Measurements from ENCODE around the gene PRKN. TPM values are rescaled to one million over a fixed set of nuclear protein-coding genes. Genes with fewer than 3 reads are reported as not detected.

PRKN gene
- total and polyA plus RNA-seq, 2 experiments from 2014 or later: 2.3 to 3.9 TPM

- Histone ChIP-seq H3K4me1 (ENCODE audit: insufficient read depth) (no peaks in the 10 kb centered on the region), H3K4me3 (no peak overlapping the region), H3K79me2 (no peaks in the 10 kb centered on the region), H3K4me2 (no peak overlapping the region), H4K20me1 (ENCODE audit: insufficient read depth, poor library complexity, severe bottlenecking) (no peaks in the 10 kb centered on the region), H3K27ac (no peak overlapping the region), H2AFZ (no peak overlapping the region), H3K9me2 (replicated peaks; ENCODE audit: insufficient read depth) (no peaks in the 10 kb centered on the region), H3K9me3 (ENCODE audit: low read depth) (no peaks in the 10 kb centered on the region), H3K36me3 (replicated peaks; ENCODE audit: insufficient read depth, low read depth) (no peaks in the 10 kb centered on the region), H3K27me3 (no peaks in the 10 kb centered on the region)
- 92% methylated on average over 1 of the region's 1 CpG for WGBS (ENCODE audit: low lambda C conversion rate, missing lambda C conversion rate)
- TF ChIP-seq EZH2 (IDR thresholded peaks at IDR 0.05; ENCODE audit: borderline replicate concordance): no peak
- no peak for DNase-seq (ENCODE audit: low spot score)
Measured at GRCh38 chr6:162261598-162261997, 466.0 kb downstream of the PRKN start.

GRCh38 chr6:162260027-162260426, 467.5 kb downstream of the PRKN start:
- H4K20me1 ChIP-seq (ENCODE audit: insufficient read depth, poor library complexity, severe bottlenecking): no peaks in the 10 kb centered on the region
- no peaks in the 10 kb centered on the region for H3K4me1 ChIP-seq (ENCODE audit: insufficient read depth)
- H3K4me3 ChIP-seq: no peak overlapping the region
- no peak overlapping the region for H3K4me2 ChIP-seq
- H3K9me2 ChIP-seq (replicated peaks; ENCODE audit: insufficient read depth): no peaks in the 10 kb centered on the region
- H3K9me3 ChIP-seq (ENCODE audit: low read depth): no peaks in the 10 kb centered on the region
- no peak for DNase-seq (ENCODE audit: low spot score)
- WGBS (ENCODE audit: low lambda C conversion rate, missing lambda C conversion rate): 93% methylated on average over 1 of the region's 1 CpG
- no peak overlapping the region for H2AFZ ChIP-seq
- no peaks in the 10 kb centered on the region for H3K36me3 ChIP-seq (replicated peaks; ENCODE audit: insufficient read depth, low read depth)
- no peaks in the 10 kb centered on the region for H3K79me2 ChIP-seq
- no peak overlapping the region for H3K27ac ChIP-seq
- TF ChIP-seq EZH2 (IDR thresholded peaks at IDR 0.05; ENCODE audit: borderline replicate concordance) (no peak), CTCF (IDR thresholded peaks at IDR 0.05; ENCODE audit: poor library complexity) (no peak), EZH2phosphoT487 (IDR thresholded peaks at IDR 0.05; ENCODE audit: low read depth, severe bottlenecking, unreplicated experiment) (no peak)
- H3K27me3 ChIP-seq: no peaks in the 10 kb centered on the region

- Histone ChIP-seq H3K4me2 (no peak overlapping the region), H3K36me3 (replicated peaks; ENCODE audit: insufficient read depth, low read depth) (no peaks in the 10 kb centered on the region), H3K79me2 (no peaks in the 10 kb centered on the region), H4K20me1 (ENCODE audit: insufficient read depth, poor library complexity, severe bottlenecking) (no peaks in the 10 kb centered on the region), H3K9me2 (replicated peaks; ENCODE audit: insufficient read depth) (no peaks in the 10 kb centered on the region), H3K9me3 (ENCODE audit: low read depth) (no peaks in the 10 kb centered on the region), H3K4me1 (ENCODE audit: insufficient read depth) (no peaks in the 10 kb centered on the region), H3K27me3 (no peaks in the 10 kb centered on the region), H2AFZ (no peak overlapping the region), H3K27ac (no peak overlapping the region), H3K4me3 (no peak overlapping the region)
- TF ChIP-seq CTCF (IDR thresholded peaks at IDR 0.05; ENCODE audit: poor library complexity) (no peak), EZH2phosphoT487 (IDR thresholded peaks at IDR 0.05; ENCODE audit: low read depth, severe bottlenecking, unreplicated experiment) (no peak), EZH2 (IDR thresholded peaks at IDR 0.05; ENCODE audit: borderline replicate concordance) (no peak)
- no peak for DNase-seq (ENCODE audit: low spot score)
- 85% methylated on average over 7 of the region's 7 CpGs for WGBS (ENCODE audit: low lambda C conversion rate, missing lambda C conversion rate)
Measured at GRCh38 chr6:162258647-162259046, 468.9 kb downstream of the PRKN start.

GRCh38 chr6:162256361-162256760, 471.2 kb downstream of the PRKN start:
- no peaks in the 10 kb centered on the region for H3K9me3 ChIP-seq (ENCODE audit: low read depth)
- no peaks in the 10 kb centered on the region for H3K9me2 ChIP-seq (replicated peaks; ENCODE audit: insufficient read depth)
- no peak overlapping the region for H3K4me2 ChIP-seq
- no peaks in the 10 kb centered on the region for H3K79me2 ChIP-seq
- TF ChIP-seq CTCF (IDR thresholded peaks at IDR 0.05; ENCODE audit: poor library complexity): no peak
- TF ChIP-seq EZH2 (IDR thresholded peaks at IDR 0.05; ENCODE audit: borderline replicate concordance): no peak
- no peak for TF ChIP-seq EZH2phosphoT487 (IDR thresholded peaks at IDR 0.05; ENCODE audit: low read depth, severe bottlenecking, unreplicated experiment)
- WGBS (ENCODE audit: low lambda C conversion rate, missing lambda C conversion rate): 89% methylated on average over 3 of the region's 3 CpGs
- no peak for DNase-seq (ENCODE audit: low spot score)
- no peak overlapping the region for H2AFZ ChIP-seq
- H3K4me1 ChIP-seq (ENCODE audit: insufficient read depth): no peaks in the 10 kb centered on the region
- no peak overlapping the region for H3K4me3 ChIP-seq
- no peaks in the 10 kb centered on the region for H3K36me3 ChIP-seq (replicated peaks; ENCODE audit: insufficient read depth, low read depth)
- H4K20me1 ChIP-seq (ENCODE audit: insufficient read depth, poor library complexity, severe bottlenecking): no peaks in the 10 kb centered on the region
- no peak overlapping the region for H3K27ac ChIP-seq
- no peaks in the 10 kb centered on the region for H3K27me3 ChIP-seq
